ENCODE measurements around the gene STX1B. TPM values are rescaled to one million over a fixed set of nuclear protein-coding genes. Genes with fewer than 3 reads are reported as not detected.
"Not testable (repeated sequence)": the region's sequence is repeated elsewhere in the genome, so short reads cannot be mapped to it uniquely, and the experiment has no call there.

The STX1B gene
- total and polyA plus RNA-seq, 2 donors (not counting 3 experiments of a cell fraction or from before 2014, with no cell fraction given) = 0.11 to 0.14 TPM

DNA sequence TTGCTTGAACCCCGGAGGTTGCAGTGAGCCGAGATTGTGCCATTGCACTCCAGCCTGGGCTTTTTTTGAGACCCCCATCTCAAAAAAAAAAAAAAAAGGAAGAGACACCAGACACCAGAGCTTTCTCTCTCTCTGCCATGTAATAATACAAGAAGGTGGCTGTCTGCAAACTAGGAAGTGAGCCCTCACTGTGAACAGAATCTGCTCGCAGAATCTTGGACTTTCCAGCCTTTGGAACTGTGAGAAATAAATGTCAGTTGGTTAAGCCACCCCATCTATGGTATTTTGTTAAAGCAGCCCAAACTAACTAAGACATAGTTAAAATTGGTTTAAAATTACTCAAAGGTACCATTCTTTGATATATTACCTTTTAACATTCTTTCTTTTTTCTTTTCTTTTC is 10.1 kb upstream of the STX1B start:
- Histone ChIP-seq H3K79me2 (ENCODE audit: control insufficient read depth, insufficient read depth, low read length) (no peaks in the 10 kb centered on the region), H2AFZ (ENCODE audit: low read depth, low read length) (no peak overlapping the region), H4K20me1 (replicated peaks; ENCODE audit: control insufficient read depth, extremely low read depth, insufficient read depth, low read length) (no peaks in the 10 kb centered on the region), H3K9ac (replicated peaks; ENCODE audit: extremely low read depth, insufficient read depth, low read length) (no peak overlapping the region), H3K4me2 (ENCODE audit: insufficient read depth, low read length) (no peak overlapping the region), H3K4me1 (ENCODE audit: control insufficient read depth, extremely low read depth, insufficient read depth, low read length) (no peaks in the 10 kb centered on the region), H3K9me1 (replicated peaks; ENCODE audit: control insufficient read depth, extremely low read depth, insufficient read depth, low read length) (no peaks in the 10 kb centered on the region), H3K36me3 (ENCODE audit: control insufficient read depth in 2 of 2, extremely low read depth in 1 of 2, insufficient read depth in 2 of 2, low read length in 2 of 2) (no peaks in the 10 kb centered on the region), H3K27me3 (ENCODE audit: control insufficient read depth in 2 of 2, insufficient read depth in 2 of 2, low read length in 2 of 2) (no peaks in the 10 kb centered on the region), H3K4me3 (replicated peaks in 1 of 3; ENCODE audit: insufficient read depth in 1 of 3, low read depth in 1 of 3, low read length in 3 of 3) (no peak overlapping the region), H3K9me3 (replicated peaks; ENCODE audit: control insufficient read depth, insufficient read depth, low read length) (no peaks in the 10 kb centered on the region), H3K27ac (ENCODE audit: insufficient read depth, low read depth, low read length) (no peak overlapping the region)
- no peak for DNase-seq (ENCODE audit: low read depth, low spot score)
- dilution Hi-C loops (cut with MboI; ENCODE audit: extremely low pct_ligation_motif_present, low sequenced_read_pairs) = no loop called here
- no peak for FAIRE-seq
- ChIA-PET CTCF (interaction anchor here (0.8 to 1.0 kb wide), 3 partner anchors 10 to 848 kb away, joined by 3 to 4 read pairs (median 3); no protein-coding TSS in a partner anchor), POLR2A (no interaction called here)
- intact Hi-C loops (cut with micrococcal nuclease) = no loop called here
- no TSS peak for BruUV-seq (replicated peaks)
- TF ChIP-seq GATA2 (IDR thresholded peaks at IDR 0.05; ENCODE audit: insufficient read depth, insufficient read length, low read depth, low read length) = no peak
- TF ChIP-seq JUN (IDR thresholded peaks at IDR 0.05; ENCODE audit: borderline replicate concordance, insufficient read depth, insufficient read length, low read depth) = no peak
- TF ChIP-seq FOS (IDR thresholded peaks at IDR 0.05; ENCODE audit: borderline replicate concordance, insufficient read depth, low read length) = no peak
- TF ChIP-seq, protein P1, sequence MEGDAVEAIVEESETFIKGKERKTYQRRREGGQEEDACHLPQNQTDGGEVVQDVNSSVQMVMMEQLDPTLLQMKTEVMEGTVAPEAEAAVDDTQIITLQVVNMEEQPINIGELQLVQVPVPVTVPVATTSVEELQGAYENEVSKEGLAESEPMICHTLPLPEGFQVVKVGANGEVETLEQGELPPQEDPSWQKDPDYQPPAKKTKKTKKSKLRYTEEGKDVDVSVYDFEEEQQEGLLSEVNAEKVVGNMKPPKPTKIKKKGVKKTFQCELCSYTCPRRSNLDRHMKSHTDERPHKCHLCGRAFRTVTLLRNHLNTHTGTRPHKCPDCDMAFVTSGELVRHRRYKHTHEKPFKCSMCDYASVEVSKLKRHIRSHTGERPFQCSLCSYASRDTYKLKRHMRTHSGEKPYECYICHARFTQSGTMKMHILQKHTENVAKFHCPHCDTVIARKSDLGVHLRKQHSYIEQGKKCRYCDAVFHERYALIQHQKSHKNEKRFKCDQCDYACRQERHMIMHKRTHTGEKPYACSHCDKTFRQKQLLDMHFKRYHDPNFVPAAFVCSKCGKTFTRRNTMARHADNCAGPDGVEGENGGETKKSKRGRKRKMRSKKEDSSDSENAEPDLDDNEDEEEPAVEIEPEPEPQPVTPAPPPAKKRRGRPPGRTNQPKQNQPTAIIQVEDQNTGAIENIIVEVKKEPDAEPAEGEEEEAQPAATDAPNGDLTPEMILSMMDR (IDR thresholded peaks at IDR 0.05; ENCODE audit: extremely low read depth in 1 of 2, insufficient read depth in 1 of 2, low read depth in 1 of 2, low read length in 2 of 2) = no peak
- TF ChIP-seq, protein P2, sequence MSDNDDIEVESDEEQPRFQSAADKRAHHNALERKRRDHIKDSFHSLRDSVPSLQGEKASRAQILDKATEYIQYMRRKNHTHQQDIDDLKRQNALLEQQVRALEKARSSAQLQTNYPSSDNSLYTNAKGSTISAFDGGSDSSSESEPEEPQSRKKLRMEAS (IDR thresholded peaks at IDR 0.05; ENCODE audit: insufficient read depth, insufficient read length) = no peak
- no peak for TF ChIP-seq POLR2A (IDR thresholded peaks at IDR 0.05; ENCODE audit: low read depth, low read length)
- TF ChIP-seq MYC (IDR thresholded peaks at IDR 0.05; ENCODE audit: low read depth, low read length) = no peak
- no peak for TF ChIP-seq POLR2AphosphoS5 (IDR thresholded peaks at IDR 0.05; ENCODE audit: insufficient read depth, low read depth, low read length)
- TF ChIP-seq EZH2 (IDR thresholded peaks at IDR 0.05; ENCODE audit: borderline replicate concordance, low read depth, low read length, severe bottlenecking) = no peak

DNA sequence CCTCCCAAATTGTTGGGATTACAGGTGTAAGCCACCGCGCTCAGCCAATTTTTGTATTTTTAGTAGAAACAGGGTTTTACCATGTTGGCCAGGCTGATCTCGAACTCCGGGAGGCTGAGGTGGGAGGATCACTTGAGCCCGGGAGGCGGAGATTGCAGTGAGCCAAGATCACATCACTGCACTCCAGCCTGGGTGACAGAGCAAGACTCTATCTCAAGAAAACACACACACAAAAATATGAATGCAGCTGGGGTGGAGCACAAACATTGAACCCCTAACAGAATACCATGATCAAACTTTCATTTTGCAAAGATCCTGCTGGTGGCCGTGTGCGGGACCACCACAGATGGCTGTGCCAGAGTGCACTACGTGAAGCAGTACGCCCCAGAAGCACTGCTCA is 7.3 kb upstream of the STX1B start:
- H3K9me3 ChIP-seq (replicated peaks; ENCODE audit: control insufficient read depth, insufficient read depth, low read length); POLR2A ChIA-PET; H3K4me1 ChIP-seq (ENCODE audit: control insufficient read depth, extremely low read depth, insufficient read depth, low read length); CTCF ChIA-PET; H3K79me2 ChIP-seq (ENCODE audit: control insufficient read depth, insufficient read depth, low read length); H3K9ac ChIP-seq (replicated peaks; ENCODE audit: extremely low read depth, insufficient read depth, low read length); H3K4me2 ChIP-seq (ENCODE audit: insufficient read depth, low read length); H3K27ac ChIP-seq (ENCODE audit: insufficient read depth, low read depth, low read length); FAIRE-seq; intact Hi-C loops (cut with micrococcal nuclease); BruUV-seq (replicated peaks); H3K36me3 ChIP-seq (ENCODE audit: control insufficient read depth in 2 of 2, extremely low read depth in 1 of 2, insufficient read depth in 2 of 2, low read length in 2 of 2); H2AFZ ChIP-seq (ENCODE audit: low read depth, low read length); H3K9me1 ChIP-seq (replicated peaks; ENCODE audit: control insufficient read depth, extremely low read depth, insufficient read depth, low read length); H3K27me3 ChIP-seq (ENCODE audit: control insufficient read depth in 2 of 2, insufficient read depth in 2 of 2, low read length in 2 of 2); H4K20me1 ChIP-seq (replicated peaks; ENCODE audit: control insufficient read depth, extremely low read depth, insufficient read depth, low read length); H3K4me3 ChIP-seq (replicated peaks in 1 of 3; ENCODE audit: insufficient read depth in 1 of 3, low read depth in 1 of 3, low read length in 3 of 3); dilution Hi-C loops (cut with MboI; ENCODE audit: extremely low pct_ligation_motif_present, low sequenced_read_pairs); DNase-seq (ENCODE audit: low read depth, low spot score): not testable (repeated sequence)

Data from endothelial cell of umbilical vein (primary cell).